Uterus (tissue), 4 donors: Measurements from ENCODE around the gene NFX1. TPM values are rescaled to one million over a fixed set of nuclear protein-coding genes. Genes with fewer than 3 reads are reported as not detected.

ENCODE experiments used
- DNase-seq, 2 donors: peaks; one replicate each; pipeline ENCODE4 v3.0.0-alpha.2; 2019 to 2020
- H3K27ac ChIP-seq, 2 donors: fragments of 200-600 bp; sonication (generic); 1 replicate in 1 of 2; 2 replicates in 1 of 2; pipeline ENCODE4 v1.5.1; 2016 to 2018
- H3K27me3 ChIP-seq, 2 donors: fragments of 200-600 bp; sonication (generic); one replicate each; pipeline ENCODE4 v1.5.1; 2018 to 2019; ENCODE audit warnings: control low read depth in 1 of 2
- H3K36me3 ChIP-seq, 2 donors: fragments of 200-600 bp; sonication (generic); one replicate each; pipeline ENCODE4 v1.5.1; 2019; ENCODE audit warnings: control low read depth in 1 of 2
- H3K4me1 ChIP-seq, 2 donors: fragments of 200-600 bp; sonication (generic); one replicate each; pipeline ENCODE4 v1.5.1; 2018 to 2019; ENCODE audit warnings: control low read depth in 1 of 2
- H3K4me3 ChIP-seq, 2 donors: fragments of 200-600 bp; sonication (generic); 1 replicate in 1 of 2; 2 replicates in 1 of 2; pipeline ENCODE4 v1.5.1; 2018 to 2019; ENCODE audit warnings: mild to moderate bottlenecking in 1 of 2
- H3K9me3 ChIP-seq, 2 donors: fragments of 200-600 bp; sonication (generic); one replicate each; pipeline ENCODE4 v1.5.1; 2019; ENCODE audit warnings: control low read depth in 1 of 2
- CTCF ChIP-seq, 4 experiments: fragments of 200-600 bp in 2 of 4; fragments of 450-650 bp in 2 of 4; sonication (generic) in 2 of 4; IDR thresholded peaks; one replicate each; pipeline ENCODE4 v1.5.1; 2016 to 2019; ENCODE audit warnings: antibody characterized with exemption in 4 of 4, mild to moderate bottlenecking in 2 of 4, moderate library complexity in 1 of 4
- POLR2A ChIP-seq, 2 donors: fragments of 450-650 bp; IDR thresholded peaks; one replicate each; pipeline ENCODE4 v1.6.1; 2016; ENCODE audit warnings: antibody characterized with exemption in 2 of 2, mild to moderate bottlenecking in 1 of 2, moderate library complexity in 1 of 2
- intact Hi-C: fragments of 100-400 bp; cut with DNase I; formaldehyde crosslinking; loops from one replicate; pipeline ENCODE4 v1.15.1; 2023; ENCODE audit warnings: low total_unique reads
- total RNA-seq, 4 donors: library from RNA; depleted of rRNA in 3 of 4; stranded (reverse); fragments of >200 nt in 3 of 4; gene quantifications; one replicate each; pipeline versions ENCODE4 v1.1.0 to v1.2.4, GENCODE V29; 2014 to 2023
- donor health status: DM: yes; HTN: yes; CAD: no.

The NFX1 gene
- total RNA-seq, 4 donors from 2014 or later: 18.5 to 52.9 (median 27.9) TPM

GRCh38 chr9:33263131-33264002, 26.9 kb upstream of the NFX1 start:
- Histone ChIP-seq H3K9me3 (no peaks in the 10 kb centered on the region), H3K27me3 (no peaks in the 10 kb centered on the region), H3K4me1 (peaks cover 9 to 13% of the 10 kb centered on the region in 2 donors), H3K4me3 (peak overlapping the region; percentile 87 to 99), H3K36me3 (no peaks in the 10 kb centered on the region), H3K27ac (peak overlapping the region; percentile 91)
- intact Hi-C loops: no loop called here
- TF ChIP-seq CTCF (IDR thresholded peaks at IDR 0.05) (no peak), POLR2A (IDR thresholded peaks at IDR 0.05) (no peak)
- peak in 1 of 2 donors; percentile 22 for DNase-seq

GRCh38 chr9:33264003-33264472, 26.3 kb upstream of the NFX1 start:
- H3K27me3 ChIP-seq: no peaks in the 10 kb centered on the region
- H3K36me3 ChIP-seq: no peaks in the 10 kb centered on the region
- intact Hi-C loops: no loop called here
- peak overlapping the region; percentile 91 for H3K27ac ChIP-seq
- no peaks in the 10 kb centered on the region for H3K9me3 ChIP-seq
- peak; percentile 56 to 58 for DNase-seq
- no peak for TF ChIP-seq CTCF (IDR thresholded peaks at IDR 0.05)
- TF ChIP-seq POLR2A (IDR thresholded peaks at IDR 0.05): no peak
- H3K4me3 ChIP-seq: peak overlapping the region; percentile 87 to 99
- H3K4me1 ChIP-seq: peaks cover 9 to 13% of the 10 kb centered on the region in 2 donors

GRCh38 chr9:33264473-33265177, 25.7 kb upstream of the NFX1 start, which contains the start of the genes BAG1 and CHMP5:
Gene BAG1, minus strand, starts transcription at chr9:33264708.
Gene CHMP5, plus strand, starts transcription at chr9:33265049. Its CDS starts 30 bp downstream, at chr9:33265079.
- no peaks in the 10 kb centered on the region for H3K36me3 ChIP-seq

GRCh38 chr9:33265211-33265865, 25.0 kb upstream of the NFX1 start:
- DNase-seq: no peak
- peaks cover 9 to 13% of the 10 kb centered on the region in 2 donors for H3K4me1 ChIP-seq
- H3K27me3 ChIP-seq: no peaks in the 10 kb centered on the region
- H3K36me3 ChIP-seq: no peaks in the 10 kb centered on the region
- peak overlapping the region; percentile 87 for H3K27ac ChIP-seq
- intact Hi-C loops: no loop called here
- no peaks in the 10 kb centered on the region for H3K9me3 ChIP-seq
- TF ChIP-seq POLR2A (IDR thresholded peaks at IDR 0.05): no peak
- no peak for TF ChIP-seq CTCF (IDR thresholded peaks at IDR 0.05)
- peak overlapping the region; percentile 87 for H3K4me3 ChIP-seq

More at GRCh38 chr9:33264473-33265177, 25.7 kb upstream of the NFX1 start, which contains the start of the genes BAG1 and CHMP5:
- TF ChIP-seq POLR2A (IDR thresholded peaks at IDR 0.05) (peak; percentile 73 to 84), CTCF (IDR thresholded peaks at IDR 0.05) (peak; percentile 33 to 48 (median 35))
- Histone ChIP-seq H3K27me3 (no peaks in the 10 kb centered on the region), H3K4me1 (peaks cover 9 to 13% of the 10 kb centered on the region in 2 donors), H3K4me3 (peak within 1 kb of the TSS; percentile 87 to 99), H3K9me3 (no peaks in the 10 kb centered on the region), H3K27ac (peak within 1 kb of the TSS; percentile 91)
- DNase-seq: peak; percentile 100
- intact Hi-C loops: no loop called here
